Measurements from ENCODE around the gene TRPM4.

GRCh38 chr19:49193822-49194394 lies 36.3 kb downstream of the TRPM4 start:
- TF ChIP-seq CTCF (IDR thresholded peaks at IDR 0.05; ENCODE audit: extremely low read depth in 1 of 2, insufficient read depth in 1 of 2, low read depth in 1 of 2, low read length in 2 of 2) (no peak), POLR2A (IDR thresholded peaks at IDR 0.05; ENCODE audit: low read depth, low read length) (no peak), MAX (IDR thresholded peaks at IDR 0.05; ENCODE audit: insufficient read depth, insufficient read length) (no peak), EZH2 (IDR thresholded peaks at IDR 0.05; ENCODE audit: borderline replicate concordance, low read depth, low read length, severe bottlenecking) (no peak)

All from endothelial cell of umbilical vein (primary cell).